ACC112 (cell line): ENCODE data around the gene RAP1GAP.

ENCODE experiments used
- H2AFZ ChIP-seq: fragments of 200-600 bp; sonication (generic); one replicate; pipeline ENCODE4 v1.6.0; 2017; ENCODE audit warnings: antibody characterized with exemption, low read length; ENCODE audit not compliant: unreplicated experiment
- H3K27ac ChIP-seq: fragments of 200-600 bp; sonication (generic); 2 replicates; pipeline ENCODE4 v1.5.1; 2014; ENCODE audit warnings: low read depth, mild to moderate bottlenecking, antibody characterized with exemption, low read length, moderate library complexity
- H3K27me3 ChIP-seq: fragments of 200-600 bp; sonication (generic); 2 replicates; pipeline ENCODE4 v1.6.1; 2014; ENCODE audit warnings: mild to moderate bottlenecking, antibody characterized with exemption, low read length, moderate library complexity, mixed read lengths; ENCODE audit not compliant: insufficient read depth
- H3K36me3 ChIP-seq: fragments of 200-600 bp; sonication (generic); 2 replicates; pipeline ENCODE4 v1.6.1; 2016; ENCODE audit warnings: mild to moderate bottlenecking, antibody characterized with exemption, low read length, moderate library complexity, mixed read lengths; ENCODE audit not compliant: insufficient read depth
- H3K4me1 ChIP-seq: fragments of 200-600 bp; sonication (generic); one replicate; pipeline ENCODE4 v1.6.1; 2016; ENCODE audit warnings: low read length, mixed read lengths; ENCODE audit not compliant: insufficient read depth, unreplicated experiment, control insufficient read depth
- H3K4me3 ChIP-seq: fragments of 200-600 bp; sonication (generic); 2 replicates; pipeline ENCODE4 v1.5.1; 2014; ENCODE audit warnings: mild to moderate bottlenecking, low read depth, low read length
- H3K79me2 ChIP-seq: fragments of 200-600 bp; sonication (generic); one replicate; pipeline ENCODE4 v1.6.0; 2016; ENCODE audit warnings: low read length; ENCODE audit not compliant: control insufficient read depth, unreplicated experiment, insufficient read depth

Gene RAP1GAP

GRCh38 chr1:21586846-21587601 lies 82.1 kb downstream of the RAP1GAP start:
- no peaks in the 10 kb centered on the region for H3K27me3 ChIP-seq
- H3K4me1 ChIP-seq, result peaks cover 29% of the 10 kb centered on the region
- H3K4me3 ChIP-seq, result no peak overlapping the region
- peak overlapping the region; percentile 15; the same call in 1 of the 2 replicates for H3K27ac ChIP-seq
- no peaks in the 10 kb centered on the region for H3K36me3 ChIP-seq
- no peaks in the 10 kb centered on the region for H3K79me2 ChIP-seq
- H2AFZ ChIP-seq, result peak overlapping the region; percentile 3

GRCh38 chr1:21586222-21586621 lies 82.9 kb downstream of the RAP1GAP start:
- Histone ChIP-seq H3K4me3 (no peak overlapping the region), H2AFZ (peak overlapping the region; percentile 3), H3K36me3 (no peaks in the 10 kb centered on the region), H3K79me2 (no peaks in the 10 kb centered on the region), H3K27ac (peak overlapping the region; percentile 15; the same call in 1 of the 2 replicates), H3K27me3 (no peaks in the 10 kb centered on the region), H3K4me1 (peaks cover 29% of the 10 kb centered on the region)

GRCh38 chr1:21585037-21585436 lies 84.1 kb downstream of the RAP1GAP start:
- Histone ChIP-seq H3K27me3 (no peaks in the 10 kb centered on the region), H3K4me1 (peaks cover 25% of the 10 kb centered on the region), H3K27ac (no peak overlapping the region), H3K79me2 (no peaks in the 10 kb centered on the region), H3K36me3 (no peaks in the 10 kb centered on the region), H2AFZ (no peak overlapping the region), H3K4me3 (no peak overlapping the region)

- Histone ChIP-seq H3K27ac (no peak overlapping the region), H3K27me3 (no peaks in the 10 kb centered on the region), H3K36me3 (no peaks in the 10 kb centered on the region), H3K79me2 (no peaks in the 10 kb centered on the region), H3K4me1 (peaks cover 25% of the 10 kb centered on the region), H3K4me3 (no peak overlapping the region), H2AFZ (no peak overlapping the region)
Measured at GRCh38 chr1:21584096-21584495, 85.1 kb downstream of the RAP1GAP start.

GRCh38 chr1:21579791-21580190 lies 89.4 kb downstream of the RAP1GAP start:
- H3K4me1 ChIP-seq, result peaks cover 6% of the 10 kb centered on the region
- no peak overlapping the region for H2AFZ ChIP-seq
- no peaks in the 10 kb centered on the region for H3K36me3 ChIP-seq
- no peaks in the 10 kb centered on the region for H3K27me3 ChIP-seq
- H3K4me3 ChIP-seq, result no peak overlapping the region
- H3K27ac ChIP-seq, result no peak overlapping the region
- H3K79me2 ChIP-seq, result no peaks in the 10 kb centered on the region

GRCh38 chr1:21577933-21578332 lies 91.2 kb downstream of the RAP1GAP start:
- Histone ChIP-seq H3K27me3 (no peaks in the 10 kb centered on the region), H3K36me3 (no peaks in the 10 kb centered on the region), H3K4me3 (no peak overlapping the region), H2AFZ (no peak overlapping the region), H3K27ac (no peak overlapping the region), H3K79me2 (no peaks in the 10 kb centered on the region), H3K4me1 (peaks cover 13% of the 10 kb centered on the region)

GRCh38 chr1:21577324-21577723 lies 91.8 kb downstream of the RAP1GAP start:
- H3K36me3 ChIP-seq, result no peaks in the 10 kb centered on the region
- H3K27ac ChIP-seq, result no peak overlapping the region
- no peaks in the 10 kb centered on the region for H3K27me3 ChIP-seq
- no peaks in the 10 kb centered on the region for H3K79me2 ChIP-seq
- peaks cover 13% of the 10 kb centered on the region for H3K4me1 ChIP-seq
- H2AFZ ChIP-seq, result no peak overlapping the region
- H3K4me3 ChIP-seq, result no peak overlapping the region

GRCh38 chr1:21576798-21577187 lies 92.4 kb downstream of the RAP1GAP start:
- no peaks in the 10 kb centered on the region for H3K27me3 ChIP-seq

GRCh38 chr1:21576031-21576797 lies 92.9 kb downstream of the RAP1GAP start:
- H3K4me3 ChIP-seq, result no peak overlapping the region
- no peaks in the 10 kb centered on the region for H3K36me3 ChIP-seq
- no peak overlapping the region for H3K27ac ChIP-seq
- peaks cover 13% of the 10 kb centered on the region for H3K4me1 ChIP-seq
- H2AFZ ChIP-seq, result no peak overlapping the region
- H3K79me2 ChIP-seq, result no peaks in the 10 kb centered on the region
- H3K27me3 ChIP-seq, result no peaks in the 10 kb centered on the region

More at GRCh38 chr1:21576798-21577187, 92.4 kb downstream of the RAP1GAP start:
- Histone ChIP-seq H3K27ac (no peak overlapping the region), H2AFZ (no peak overlapping the region), H3K79me2 (no peaks in the 10 kb centered on the region), H3K4me3 (no peak overlapping the region), H3K36me3 (no peaks in the 10 kb centered on the region), H3K4me1 (peaks cover 13% of the 10 kb centered on the region)

GRCh38 chr1:21575351-21575942 lies 93.7 kb downstream of the RAP1GAP start:
- no peaks in the 10 kb centered on the region for H3K27me3 ChIP-seq
- no peaks in the 10 kb centered on the region for H3K79me2 ChIP-seq
- H3K36me3 ChIP-seq, result no peaks in the 10 kb centered on the region
- H3K4me3 ChIP-seq, result no peak overlapping the region
- no peak overlapping the region for H3K27ac ChIP-seq
- H2AFZ ChIP-seq, result no peak overlapping the region
- peaks cover 13% of the 10 kb centered on the region for H3K4me1 ChIP-seq
